Sigmoid colon (tissue), 7 donors: ENCODE data around the gene C16orf46. TPM values are rescaled to one million over a fixed set of nuclear protein-coding genes. Genes with fewer than 3 reads are reported as not detected.
"Not testable (repeated sequence)": the region's sequence is repeated elsewhere in the genome, so short reads cannot be mapped to it uniquely, and the experiment has no call there.

ENCODE experiments used
- DNase-seq: peaks from one replicate; pipeline ENCODE4 v3.0.0-alpha.2; 2019
- H3K27ac ChIP-seq, 4 donors: fragments of 200-600 bp; sonication (generic); one replicate each; pipeline ENCODE4 v1.5.1; 2016 to 2019; ENCODE audit warnings: mild to moderate bottlenecking in 1 of 4
- H3K27me3 ChIP-seq, 3 donors: fragments of 200-600 bp; sonication (generic); one replicate each; pipeline ENCODE4 v1.5.1; 2019; ENCODE audit warnings: mild to moderate bottlenecking in 1 of 3
- H3K36me3 ChIP-seq, 4 donors: fragments of 200-600 bp; sonication (generic); one replicate each; pipeline ENCODE4 v1.5.1; 2016 to 2019
- H3K4me1 ChIP-seq, 4 donors: fragments of 200-600 bp; sonication (generic); one replicate each; pipeline ENCODE4 v1.5.1; 2017 to 2019
- H3K4me3 ChIP-seq, 4 donors: fragments of 200-600 bp; sonication (generic); one replicate each; pipeline ENCODE4 v1.5.1; 2017 to 2019; ENCODE audit warnings: mild to moderate bottlenecking in 2 of 4, moderate library complexity in 1 of 4
- H3K9me3 ChIP-seq, 4 donors: fragments of 200-600 bp in 3 of 4; sonication (generic) in 3 of 4; one replicate each; pipeline versions ENCODE4 v1.5.1 to v1.6.1; 2013 to 2019
- CTCF ChIP-seq, 4 experiments: fragments of 450-650 bp in 3 of 4; fragments of 200-600 bp in 1 of 4; IDR thresholded peaks; one replicate each; pipeline ENCODE4 v1.5.1; 2016 to 2019; ENCODE audit warnings: antibody characterized with exemption in 4 of 4, mild to moderate bottlenecking in 3 of 4, moderate library complexity in 2 of 4
- EP300 ChIP-seq, 4 donors: sonication (generic); formaldehyde crosslinking; IDR thresholded peaks; one replicate each; pipeline ENCODE4 v1.6.1; 2017; ENCODE audit warnings: antibody characterized with exemption in 4 of 4
- POLR2A ChIP-seq, 2 donors: fragments of 450-650 bp; IDR thresholded peaks; one replicate each; pipeline ENCODE4 v1.6.1; 2016; ENCODE audit warnings: antibody characterized with exemption in 2 of 2, mild to moderate bottlenecking in 2 of 2, moderate library complexity in 2 of 2
- POLR2AphosphoS5 ChIP-seq, 4 donors: sonication (generic); formaldehyde crosslinking; IDR thresholded peaks; one replicate each; pipeline ENCODE4 v1.6.1; 2017; ENCODE audit warnings: antibody characterized with exemption in 4 of 4
- WGBS, 2 donors: extraction: QIAGEN DNeasy Blood & Tissue Kit; methylation state at CpG; one replicate each; pipeline ENCODE4 v1.1.7; 2013; 5-methylcytosine and 5-hydroxymethylcytosine counted together
- intact Hi-C: fragments of 100-400 bp; cut with DNase I; formaldehyde crosslinking; loops from one replicate; pipeline ENCODE4 v1.15.1; 2023
- polyA plus RNA-seq, 3 donors: library from polyadenylated mRNA; stranded (reverse); fragments of 200-250 nt; gene quantifications; one replicate each; pipeline ENCODE4 v1.2.3, GENCODE V29; 2013
- total RNA-seq, 4 donors: library from RNA; depleted of rRNA; stranded (reverse); fragments of >200 nt; gene quantifications; one replicate each; pipeline ENCODE4 v1.1.0, GENCODE V29; 2016
- donor health status: healthy with polysubstance abuse.
- donor health status: Bipolar disorder and iron deficiency.
- donor health status: healthy.

The C16orf46 gene
- total and polyA plus RNA-seq, 7 donors, result 0.27 to 1.1 (median 1.1) TPM; not detected in 4

GRCh38 chr16:81116285-81116684, 39.2 kb upstream of the C16orf46 start:
- intact Hi-C loops, result no loop called here
- TF ChIP-seq POLR2A (IDR thresholded peaks at IDR 0.05), result no peak
- no peak for TF ChIP-seq CTCF (IDR thresholded peaks at IDR 0.05)
- H3K27ac ChIP-seq, result no peak overlapping the region
- H3K4me3 ChIP-seq, result no peak overlapping the region
- H3K4me1 ChIP-seq, result no peaks in the 10 kb centered on the region
- no peak for DNase-seq
- H3K36me3 ChIP-seq, result no peaks in the 10 kb centered on the region
- WGBS, 2 donors, result 82 to 85% methylated on average over 9 of the region's 9 CpGs
- no peaks in the 10 kb centered on the region for H3K27me3 ChIP-seq
- H3K9me3 ChIP-seq, result no peaks in the 10 kb centered on the region

GRCh38 chr16:81112453-81112852, 35.4 kb upstream of the C16orf46 start:
- Histone ChIP-seq H3K27ac (no peak overlapping the region), H3K4me1 (no peaks in the 10 kb centered on the region), H3K9me3 (no peaks in the 10 kb centered on the region), H3K4me3 (no peak overlapping the region), H3K36me3 (no peaks in the 10 kb centered on the region), H3K27me3 (no peaks in the 10 kb centered on the region)
- no peak for DNase-seq
- WGBS, 2 donors, result 95% methylated on average over 4 of the region's 4 CpGs
- TF ChIP-seq POLR2A (IDR thresholded peaks at IDR 0.05), result no peak
- no peak for TF ChIP-seq POLR2AphosphoS5 (IDR thresholded peaks at IDR 0.05)
- no peak for TF ChIP-seq CTCF (IDR thresholded peaks at IDR 0.05)
- TF ChIP-seq EP300 (IDR thresholded peaks at IDR 0.05), result no peak
- intact Hi-C loops, result no loop called here

- H3K4me1 ChIP-seq, intact Hi-C loops, H3K4me3 ChIP-seq, H3K9me3 ChIP-seq, H3K27me3 ChIP-seq, DNase-seq, H3K27ac ChIP-seq, H3K36me3 ChIP-seq: not testable (repeated sequence)
- WGBS, 2 donors, result 91 to 92% methylated on average over 6 of the region's 6 CpGs
Measured at GRCh38 chr16:81109274-81109673, 32.2 kb upstream of the C16orf46 start.

- DNase-seq, result no peak
- intact Hi-C loops, result no loop called here
- WGBS, 2 donors, result 43 to 71% methylated on average over 11 of the region's 11 CpGs
Measured at GRCh38 chr16:81107511-81107910, 30.5 kb upstream of the C16orf46 start.

GRCh38 chr16:81106826-81107503, 29.9 kb upstream of the C16orf46 start:
- H3K4me1 ChIP-seq, result no peaks in the 10 kb centered on the region
- 46 to 63% methylated on average over 8 of the region's 8 CpGs for WGBS, 2 donors
- no peak for TF ChIP-seq CTCF (IDR thresholded peaks at IDR 0.05)
- no peak for TF ChIP-seq POLR2AphosphoS5 (IDR thresholded peaks at IDR 0.05)
- no peak for TF ChIP-seq POLR2A (IDR thresholded peaks at IDR 0.05)
- no peak for TF ChIP-seq EP300 (IDR thresholded peaks at IDR 0.05)
- no peak overlapping the region for H3K4me3 ChIP-seq
- H3K36me3 ChIP-seq, result no peaks in the 10 kb centered on the region
- H3K27ac ChIP-seq, result no peak overlapping the region
- intact Hi-C loops, result no loop called here
- no peaks in the 10 kb centered on the region for H3K27me3 ChIP-seq
- DNase-seq, result no peak
- no peaks in the 10 kb centered on the region for H3K9me3 ChIP-seq

More at GRCh38 chr16:81107511-81107910, 30.5 kb upstream of the C16orf46 start:
- TF ChIP-seq POLR2AphosphoS5 (IDR thresholded peaks at IDR 0.05) (no peak), POLR2A (IDR thresholded peaks at IDR 0.05) (no peak), EP300 (IDR thresholded peaks at IDR 0.05) (no peak), CTCF (IDR thresholded peaks at IDR 0.05) (no peak)
- Histone ChIP-seq H3K4me1 (no peaks in the 10 kb centered on the region), H3K9me3 (no peaks in the 10 kb centered on the region), H3K36me3 (no peaks in the 10 kb centered on the region), H3K4me3 (no peak overlapping the region), H3K27ac (no peak overlapping the region), H3K27me3 (no peaks in the 10 kb centered on the region)
